ENCODE data around the gene GALNT11. TPM values are rescaled to one million over a fixed set of nuclear protein-coding genes. Genes with fewer than 3 reads are reported as not detected.

The GALNT11 gene
- total and polyA plus RNA-seq, 9 donors = 20.1 to 57.6 (median 34.3) TPM

- WGBS, 3 donors = 93 to 97% (median 96%) methylated on average over 3 of the region's 3 CpGs
- intact Hi-C loops (cut with DNase I) = no loop called here
- H3K4me1 ChIP-seq (ENCODE audit: insufficient read depth) = no peaks in the 10 kb centered on the region
- peaks cover 0 to 5% of the 10 kb centered on the region in 2 donors for H3K9me3 ChIP-seq
- no peaks in the 10 kb centered on the region for H3K27me3 ChIP-seq
- no peak for DNase-seq
- no peak overlapping the region for H3K4me3 ChIP-seq
- H3K27ac ChIP-seq = no peak overlapping the region
- no peaks in the 10 kb centered on the region for H3K36me3 ChIP-seq
- no peak for TF ChIP-seq EP300 (IDR thresholded peaks at IDR 0.05)
Measured at GRCh38 chr7:152085131-152085530, 59.7 kb downstream of the GALNT11 start.

- no peaks in the 10 kb centered on the region for H3K27me3 ChIP-seq
- WGBS, 3 donors = 26 to 32% (median 29%) methylated on average over 1 of the region's 1 CpG
- TF ChIP-seq CTCF (IDR thresholded peaks at IDR 0.05) = no peak
- intact Hi-C loops (cut with DNase I) = no loop called here
- H3K4me1 ChIP-seq (ENCODE audit: insufficient read depth) = no peaks in the 10 kb centered on the region
- no peaks in the 10 kb centered on the region for H3K36me3 ChIP-seq
- H3K4me3 ChIP-seq = no peak overlapping the region
- no peak overlapping the region for H3K27ac ChIP-seq
- no peak for DNase-seq
- peaks cover 0 to 5% of the 10 kb centered on the region in 2 donors for H3K9me3 ChIP-seq
Measured at GRCh38 chr7:152086513-152086912, 61.0 kb downstream of the GALNT11 start.

GRCh38 chr7:152089183-152089582 lies 63.7 kb downstream of the GALNT11 start:
- intact Hi-C loops (cut with DNase I) = no loop called here

DNA sequence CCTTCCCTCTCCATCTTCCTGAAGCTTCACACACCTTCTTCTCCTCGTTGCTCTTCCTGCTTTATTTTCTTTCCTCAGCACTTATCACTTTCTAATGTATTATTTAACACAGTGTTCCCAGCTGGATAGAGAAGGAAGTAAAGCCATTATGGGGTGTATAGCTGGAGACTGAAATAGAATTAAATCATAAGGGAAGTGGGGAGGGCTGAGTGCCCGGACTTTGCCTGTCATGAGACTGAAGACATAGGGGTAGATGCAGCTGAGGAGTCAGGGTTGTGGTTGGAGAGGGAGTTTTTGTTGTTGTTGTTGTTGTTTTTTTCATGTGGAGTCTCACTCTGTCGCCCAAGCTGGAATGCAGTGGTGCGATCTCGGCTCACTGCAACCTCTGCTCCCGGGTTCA lies 65.3 kb downstream of the GALNT11 start:
- DNase-seq = no peak
- H3K27me3 ChIP-seq = no peaks in the 10 kb centered on the region
- intact Hi-C loops (cut with DNase I) = no loop called here
- no peaks in the 10 kb centered on the region for H3K36me3 ChIP-seq
- H3K9me3 ChIP-seq = peaks cover 0 to 5% of the 10 kb centered on the region in 2 donors
- no peaks in the 10 kb centered on the region for H3K4me1 ChIP-seq (ENCODE audit: insufficient read depth)
- TF ChIP-seq CTCF (IDR thresholded peaks at IDR 0.05) (no peak), EP300 (IDR thresholded peaks at IDR 0.05) (no peak), POLR2A (IDR thresholded peaks at IDR 0.05) (no peak)
- no peak overlapping the region for H3K4me3 ChIP-seq
- H3K27ac ChIP-seq = no peak overlapping the region
- 92 to 93% (median 93%) methylated on average over 6 of the region's 6 CpGs for WGBS, 3 donors

More at GRCh38 chr7:152089183-152089582, 63.7 kb downstream of the GALNT11 start:
- WGBS, 3 donors = 97 to 98% (median 98%) methylated on average over 7 of the region's 7 CpGs
- Histone ChIP-seq H3K4me3 (no peak overlapping the region), H3K27me3 (no peaks in the 10 kb centered on the region), H3K4me1 (ENCODE audit: insufficient read depth) (no peaks in the 10 kb centered on the region), H3K36me3 (no peaks in the 10 kb centered on the region), H3K9me3 (peaks cover 0 to 5% of the 10 kb centered on the region in 2 donors), H3K27ac (no peak overlapping the region)
- no peak for DNase-seq
- no peak for TF ChIP-seq EP300 (IDR thresholded peaks at IDR 0.05)
- no peak for TF ChIP-seq CTCF (IDR thresholded peaks at IDR 0.05)
- TF ChIP-seq POLR2A (IDR thresholded peaks at IDR 0.05) = no peak

- no peak for DNase-seq
- H3K27ac ChIP-seq = no peak overlapping the region
- TF ChIP-seq EP300 (IDR thresholded peaks at IDR 0.05) (no peak), CTCF (IDR thresholded peaks at IDR 0.05) (no peak), POLR2A (IDR thresholded peaks at IDR 0.05) (no peak)
- H3K36me3 ChIP-seq = no peaks in the 10 kb centered on the region
- no peaks in the 10 kb centered on the region for H3K27me3 ChIP-seq
- WGBS, 3 donors = 94 to 96% (median 95%) methylated on average over 4 of the region's 4 CpGs
- peaks cover 0 to 5% of the 10 kb centered on the region in 2 donors for H3K9me3 ChIP-seq
- no peak overlapping the region for H3K4me3 ChIP-seq
- H3K4me1 ChIP-seq (ENCODE audit: insufficient read depth) = no peaks in the 10 kb centered on the region
- intact Hi-C loops (cut with DNase I) = no loop called here
Measured at GRCh38 chr7:152093717-152094116, 68.2 kb downstream of the GALNT11 start.
